Activated T-helper 1 cell treated with Interleukin-2 at 50 U/mL for 16 hours (primary cell): ENCODE data around the gene PLA2G4B.

Experiments
- DNase-seq: peaks from one replicate; pipeline ENCODE4 v3.0.0-alpha.2; 2020; ENCODE audit warnings: low read depth

PLA2G4B gene

DNA sequence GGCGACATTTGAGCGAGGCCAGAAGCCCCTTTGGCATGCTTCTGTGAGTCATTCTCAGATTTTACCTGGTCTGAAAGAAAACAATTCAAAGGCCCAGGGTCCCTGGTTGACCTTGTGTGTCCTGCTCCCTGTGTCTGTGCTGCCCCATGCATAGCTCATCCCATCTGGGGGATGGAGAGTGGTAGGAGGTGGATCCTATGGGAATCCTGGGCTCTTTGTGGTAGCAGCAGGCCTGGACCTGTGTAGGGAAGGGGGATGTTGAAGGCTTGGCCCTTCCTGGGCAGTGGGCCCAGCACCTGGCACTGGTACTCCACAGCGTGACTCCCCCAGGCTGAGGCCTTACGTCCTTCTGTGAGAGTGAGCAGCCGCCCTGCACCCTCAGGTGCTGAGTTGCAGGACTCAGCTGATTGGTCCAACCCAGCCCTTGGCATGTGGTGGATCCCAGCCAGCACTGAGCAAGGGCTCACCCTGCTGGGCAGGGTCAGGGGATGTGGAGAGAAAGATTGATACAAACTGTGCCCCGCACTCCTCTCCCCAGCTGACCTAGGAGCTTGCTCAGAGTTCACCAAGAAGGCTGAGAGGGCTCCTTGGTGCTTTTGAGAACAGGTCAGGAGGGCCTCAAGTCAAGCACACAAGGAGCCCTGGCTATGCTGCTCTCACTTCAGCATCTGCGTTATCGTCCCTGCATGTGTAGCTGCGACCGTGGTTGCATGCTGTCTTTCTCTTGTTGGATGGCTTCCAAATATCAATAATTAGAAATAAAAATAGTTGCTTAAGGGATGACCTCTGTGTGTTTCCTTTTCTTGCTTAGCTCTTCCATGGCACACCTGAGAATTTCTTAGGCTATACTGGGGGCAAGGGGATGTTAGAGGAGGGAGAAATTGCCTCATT is 32.1 kb upstream of the PLA2G4B start:
- DNase-seq, result no peak

DNA sequence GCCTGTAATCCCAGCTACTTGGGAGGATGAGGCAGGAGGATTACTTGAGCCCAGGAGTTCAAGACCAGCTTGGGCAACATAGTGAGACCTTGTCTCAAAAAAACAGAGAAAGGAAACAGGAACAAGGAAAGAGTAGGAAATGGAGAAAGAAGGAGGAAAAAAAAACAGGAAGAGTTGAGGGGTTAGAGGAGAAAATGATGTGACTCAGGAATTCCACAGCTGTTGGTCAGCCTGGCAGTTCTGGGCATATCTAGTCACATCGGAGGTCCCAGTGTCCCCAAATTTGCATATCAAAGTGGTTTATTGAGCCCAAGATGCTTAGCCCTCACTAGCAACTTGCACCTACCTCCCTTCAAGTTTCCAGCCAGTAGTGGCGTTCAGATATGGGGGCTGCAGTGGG is 29.5 kb upstream of the PLA2G4B start:
- DNase-seq, result no peak

DNA sequence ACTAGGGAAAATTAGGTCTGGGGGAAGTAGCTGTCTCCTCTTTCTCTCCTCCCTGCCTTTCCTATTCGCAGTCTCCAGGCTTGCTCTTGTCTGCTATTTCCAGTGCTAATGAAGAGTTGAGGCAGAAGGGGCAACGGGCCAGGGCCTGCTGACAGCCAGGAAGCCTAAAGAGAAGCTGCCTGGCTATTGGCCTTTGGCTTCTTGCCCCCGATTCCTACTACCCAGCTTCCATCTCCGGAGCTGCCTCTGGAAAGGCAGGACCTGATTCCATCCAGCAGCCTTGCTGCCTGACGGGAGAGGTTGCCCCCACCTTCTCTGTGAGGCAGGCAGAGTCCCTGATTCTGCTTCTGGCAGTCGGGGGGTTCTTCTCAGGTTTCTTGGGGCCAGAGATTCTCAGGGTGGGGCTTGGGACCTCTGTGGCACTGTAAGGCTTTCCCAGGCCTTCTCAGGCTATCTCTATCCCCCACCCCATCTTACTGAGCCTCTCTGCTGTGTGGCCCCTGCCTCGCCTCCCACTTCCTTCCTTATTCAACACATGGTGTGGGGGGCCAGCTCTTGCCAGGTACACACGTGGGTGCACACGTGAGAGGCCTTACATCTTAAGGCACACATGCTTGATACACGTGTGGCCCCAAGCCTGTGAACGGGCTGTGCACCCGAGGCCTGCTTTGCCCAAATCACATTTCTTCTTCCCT is 29.0 kb upstream of the PLA2G4B start:
- no peak for DNase-seq

DNA sequence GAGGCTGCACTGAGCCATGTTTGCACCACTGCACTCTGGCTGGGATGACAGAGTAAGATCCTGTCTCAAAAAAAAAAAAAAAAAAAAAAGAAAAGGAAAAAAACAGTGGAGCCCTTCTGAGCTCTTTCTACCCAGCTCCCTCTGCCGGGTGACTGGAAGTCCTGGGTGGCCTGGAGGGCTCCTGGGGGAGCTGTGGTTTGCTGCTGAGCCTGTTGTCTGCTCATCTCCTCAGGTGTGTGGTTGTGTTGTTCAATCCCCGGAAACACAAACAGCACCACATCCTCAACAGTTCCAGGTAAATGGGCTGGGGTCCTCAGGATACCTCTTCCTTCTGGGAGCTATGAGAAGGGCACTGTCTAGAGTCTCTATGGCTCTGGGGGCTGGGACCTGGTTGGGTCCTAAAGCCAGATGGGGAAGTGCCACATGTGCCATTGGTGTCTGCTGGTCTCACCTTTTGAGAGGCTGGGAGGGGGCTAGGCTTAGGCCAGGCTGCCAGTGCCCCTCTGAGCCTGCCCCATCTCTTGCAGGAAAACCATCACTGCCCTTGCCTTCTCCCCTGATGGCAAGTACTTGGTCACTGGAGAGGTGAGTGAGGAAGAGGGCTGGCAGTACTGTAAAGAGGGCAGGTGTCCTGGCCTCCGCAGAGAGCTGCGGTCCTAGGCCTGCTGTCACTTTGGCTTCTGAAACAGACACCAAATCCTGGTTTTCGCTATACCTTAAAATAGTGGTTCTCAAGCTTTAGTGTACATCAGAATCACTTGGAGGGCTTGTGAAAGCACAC is 27.8 kb upstream of the PLA2G4B start:
- DNase-seq, result no peak

DNA sequence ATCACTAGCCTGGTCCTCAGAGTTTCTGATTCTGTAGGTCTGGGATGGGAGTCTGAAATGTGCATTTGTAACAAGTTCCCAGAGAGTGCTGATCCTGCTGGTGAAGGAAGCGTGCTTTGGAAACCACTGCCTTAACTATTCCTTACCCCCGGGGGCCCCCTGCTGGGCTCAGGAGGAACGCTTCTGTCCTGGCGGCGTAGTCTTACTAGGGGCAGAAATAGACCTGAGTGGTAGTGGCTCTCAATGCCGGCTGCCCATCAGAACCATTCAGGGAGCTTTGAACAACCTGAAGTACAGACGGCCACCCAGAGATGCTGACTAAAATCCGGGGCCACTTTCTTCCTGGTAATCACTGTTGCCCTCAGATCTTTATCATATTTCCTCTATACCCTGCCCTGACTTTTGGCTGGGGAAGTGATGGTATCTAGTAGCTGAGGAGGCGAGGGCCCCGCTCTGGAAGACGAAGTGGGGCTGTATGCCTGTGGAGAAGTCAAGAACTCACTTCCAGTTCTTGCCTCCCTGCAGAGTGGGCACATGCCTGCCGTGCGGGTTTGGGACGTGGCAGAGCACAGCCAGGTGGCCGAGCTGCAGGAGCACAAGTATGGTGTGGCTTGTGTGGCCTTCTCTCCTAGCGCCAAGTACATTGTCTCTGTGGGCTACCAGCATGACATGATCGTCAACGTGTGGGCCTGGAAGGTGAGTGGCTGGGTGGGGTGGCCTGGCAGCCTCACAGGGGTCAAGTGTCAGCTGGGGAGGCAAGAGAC is 27.0 kb upstream of the PLA2G4B start:
- peak; percentile 52 for DNase-seq

DNA sequence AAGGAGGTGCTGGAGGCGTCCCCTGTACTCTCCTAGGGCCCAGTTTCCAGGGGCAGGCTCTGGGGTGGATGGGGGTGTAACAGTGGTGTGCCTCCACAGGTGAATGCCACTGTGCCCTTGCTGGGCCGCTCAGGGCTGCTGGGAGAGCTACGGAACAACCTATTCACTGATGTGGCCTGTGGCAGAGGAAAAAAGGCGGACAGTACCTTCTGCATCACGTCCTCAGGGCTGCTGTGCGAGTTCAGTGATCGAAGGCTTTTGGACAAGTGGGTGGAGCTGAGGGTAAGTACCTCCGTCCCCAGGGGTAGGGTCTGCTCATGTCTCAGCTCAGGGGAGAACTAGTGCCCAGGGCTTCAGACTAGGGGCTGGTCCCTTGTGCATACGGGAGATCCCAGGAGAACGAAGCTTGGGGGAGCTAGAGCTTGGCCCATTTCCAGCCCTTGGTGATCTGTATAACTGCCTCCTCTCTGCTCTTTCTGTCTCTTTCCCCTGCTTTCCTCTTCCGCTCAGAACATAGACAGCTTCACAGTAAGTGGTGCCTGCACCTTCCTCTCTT is 25.7 kb upstream of the PLA2G4B start:
- DNase-seq, result no peak

DNA sequence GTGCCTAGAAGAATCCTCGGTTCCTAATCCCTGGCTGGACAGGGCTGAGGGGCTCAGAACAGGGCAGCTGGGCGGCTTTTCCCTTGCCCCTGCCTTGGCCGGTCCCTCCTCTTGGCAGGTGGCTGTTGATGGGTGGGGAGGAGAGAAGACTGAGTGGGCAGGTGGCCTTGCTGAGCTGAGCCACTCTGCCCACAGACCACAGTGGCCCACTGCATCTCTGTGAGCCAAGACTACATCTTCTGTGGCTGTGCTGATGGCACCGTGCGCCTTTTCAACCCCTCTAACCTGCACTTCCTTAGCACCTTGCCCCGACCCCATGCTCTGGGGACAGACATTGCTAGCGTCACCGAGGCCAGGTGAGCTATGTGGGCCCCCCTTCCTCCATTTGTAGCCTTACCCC is 25.2 kb upstream of the PLA2G4B start:
- DNase-seq, result no peak

DNA sequence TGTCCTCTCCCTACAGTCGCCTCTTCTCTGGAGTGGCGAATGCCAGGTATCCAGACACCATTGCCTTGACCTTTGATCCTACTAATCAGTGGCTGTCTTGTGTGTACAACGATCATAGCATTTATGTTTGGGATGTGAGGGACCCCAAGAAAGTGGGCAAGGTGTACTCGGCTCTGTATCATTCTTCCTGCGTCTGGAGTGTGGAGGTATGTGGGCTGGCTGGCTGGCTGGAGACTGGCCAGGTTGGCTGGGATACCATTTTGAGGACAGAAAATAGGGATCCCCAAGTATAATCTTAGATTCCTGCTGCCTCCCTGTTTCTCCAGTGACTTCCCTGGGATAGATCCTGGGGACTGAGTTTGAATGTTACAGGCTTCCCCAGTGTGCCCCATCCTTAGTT is 24.1 kb upstream of the PLA2G4B start:
- no peak for DNase-seq

DNA sequence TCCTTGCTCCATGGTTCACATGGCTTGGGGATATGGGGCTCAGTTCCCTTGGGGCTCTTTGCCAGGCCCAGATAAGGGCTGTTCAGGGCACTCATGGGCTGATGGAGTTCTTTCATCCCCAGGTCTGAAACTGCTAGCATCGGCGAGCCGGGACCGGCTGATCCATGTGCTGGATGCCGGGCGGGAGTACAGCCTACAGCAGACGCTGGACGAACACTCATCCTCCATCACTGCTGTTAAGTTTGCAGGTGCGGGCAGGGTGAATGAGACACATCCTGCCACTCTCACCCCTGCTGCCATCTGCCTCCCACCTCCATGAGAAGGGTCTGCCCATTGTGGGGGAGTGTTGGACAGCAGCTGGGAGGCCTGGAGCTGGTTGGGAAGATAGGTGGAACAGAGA is 21.9 kb upstream of the PLA2G4B start:
- DNase-seq, result no peak

DNA sequence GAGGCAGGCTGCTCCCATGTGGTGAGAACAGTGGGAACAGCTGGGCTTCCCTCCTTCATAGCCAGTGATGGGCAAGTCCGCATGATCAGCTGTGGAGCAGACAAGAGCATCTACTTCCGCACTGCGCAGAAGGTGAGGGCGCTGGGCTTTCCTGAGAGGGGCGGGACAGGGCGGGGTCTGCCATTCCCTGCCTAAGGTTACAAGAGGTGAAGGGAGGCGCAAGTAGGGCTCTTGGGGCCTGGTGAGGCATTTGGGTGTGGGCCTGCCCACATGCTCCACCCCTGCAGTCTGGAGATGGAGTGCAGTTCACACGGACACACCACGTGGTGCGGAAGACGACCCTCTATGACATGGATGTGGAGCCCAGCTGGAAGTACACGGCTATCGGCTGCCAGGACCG is 21.3 kb upstream of the PLA2G4B start:
- DNase-seq, result no peak

DNA sequence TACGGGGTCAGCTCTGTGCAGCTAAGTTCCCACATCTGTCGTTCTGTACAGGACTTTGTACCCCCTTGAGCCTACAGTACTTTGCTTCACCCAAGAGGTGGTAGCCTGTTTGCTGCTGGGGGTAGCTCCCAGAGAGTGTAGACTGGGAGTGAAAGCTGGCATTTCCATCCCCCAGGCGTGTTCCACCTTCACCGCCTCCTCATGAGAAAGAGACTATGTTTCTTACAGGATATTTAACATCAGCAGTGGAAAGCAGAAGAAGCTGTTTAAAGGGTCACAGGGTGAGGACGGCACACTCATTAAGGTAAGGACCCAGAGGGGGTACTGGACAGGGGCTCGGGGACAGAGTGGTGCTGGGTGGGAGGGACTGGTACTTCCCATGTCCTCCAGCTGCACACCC is 20.9 kb upstream of the PLA2G4B start:
- no peak for DNase-seq

DNA sequence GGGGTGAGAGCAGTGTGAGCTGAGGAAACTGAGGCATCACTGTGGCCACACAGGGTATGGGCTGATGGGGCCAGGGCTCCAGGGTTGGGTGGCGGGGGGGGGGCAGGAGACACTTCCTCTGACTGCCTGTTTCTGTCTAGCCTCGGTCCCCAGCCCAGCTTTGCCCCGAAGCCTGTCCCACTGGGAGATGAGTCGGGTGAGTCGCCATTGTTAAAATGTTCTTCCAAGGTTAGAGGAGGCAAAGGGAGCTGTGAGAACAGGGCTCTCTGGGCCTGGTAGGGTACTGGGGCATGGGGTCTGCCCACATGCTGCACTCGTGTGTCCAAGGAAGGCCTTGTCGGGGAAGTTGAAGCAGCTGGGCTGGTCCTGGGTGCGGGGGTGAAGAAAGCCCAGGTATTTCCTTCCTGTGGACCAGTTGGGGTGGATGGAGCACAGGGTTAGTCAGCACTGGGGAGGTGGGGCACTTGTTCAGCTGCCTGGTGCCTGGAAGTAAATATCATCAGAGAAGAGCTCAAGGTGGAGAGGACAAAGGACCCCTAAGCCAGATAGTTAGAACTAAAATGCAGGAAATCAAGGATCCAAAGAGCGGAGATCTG is 19.1 kb upstream of the PLA2G4B start:
- DNase-seq, result no peak

DNA sequence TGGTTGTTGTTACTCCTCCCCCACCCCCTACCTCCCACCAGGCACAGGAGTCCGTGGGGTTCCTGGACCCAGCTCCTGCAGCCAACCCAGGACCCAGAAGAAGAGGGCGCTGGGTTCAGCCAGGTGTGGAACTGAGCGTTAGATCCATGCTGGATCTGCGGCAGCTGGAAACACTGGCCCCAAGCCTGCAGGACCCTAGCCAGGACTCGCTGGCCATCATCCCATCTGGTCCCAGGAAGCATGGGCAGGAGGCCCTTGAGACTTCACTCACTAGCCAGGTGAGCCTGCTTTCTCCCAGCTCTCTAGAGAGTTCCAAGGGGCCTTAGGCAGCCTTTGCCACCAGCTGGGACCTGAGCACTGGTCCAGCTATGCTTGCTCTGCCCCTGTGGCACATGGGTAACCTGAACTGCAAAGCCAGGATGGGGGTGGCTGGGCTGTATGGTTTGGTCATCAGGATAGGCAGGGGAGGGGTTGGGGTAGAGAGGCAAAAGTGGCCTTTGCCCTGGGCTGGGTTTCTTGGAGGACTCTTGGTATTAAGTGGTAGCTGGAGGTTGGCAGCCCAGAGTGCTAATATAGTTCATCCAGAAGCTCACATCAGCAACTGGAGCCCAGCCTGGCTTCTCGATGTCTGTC is 17.7 kb upstream of the PLA2G4B start:
- no peak for DNase-seq

DNA sequence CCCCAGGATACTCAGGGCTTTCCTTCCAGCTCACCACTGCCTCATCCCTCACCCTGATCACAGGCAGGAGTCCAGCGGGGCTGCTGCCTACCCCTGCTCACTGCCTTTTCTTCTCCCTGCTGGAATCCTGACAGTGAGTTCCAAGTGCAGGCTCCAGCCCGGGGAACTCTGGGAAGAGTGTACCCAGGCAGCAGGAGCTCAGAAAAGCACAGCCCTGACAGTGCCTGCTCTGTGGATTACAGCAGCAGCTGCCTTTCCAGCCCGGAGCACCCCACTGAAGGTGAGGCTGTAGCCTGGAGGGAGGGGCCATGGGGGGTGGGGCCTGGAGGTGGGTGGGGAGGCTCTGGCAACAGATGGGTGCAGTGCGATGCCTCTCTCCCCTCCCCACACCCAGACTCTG is 16.8 kb upstream of the PLA2G4B start:
- DNase-seq, result no peak

DNA sequence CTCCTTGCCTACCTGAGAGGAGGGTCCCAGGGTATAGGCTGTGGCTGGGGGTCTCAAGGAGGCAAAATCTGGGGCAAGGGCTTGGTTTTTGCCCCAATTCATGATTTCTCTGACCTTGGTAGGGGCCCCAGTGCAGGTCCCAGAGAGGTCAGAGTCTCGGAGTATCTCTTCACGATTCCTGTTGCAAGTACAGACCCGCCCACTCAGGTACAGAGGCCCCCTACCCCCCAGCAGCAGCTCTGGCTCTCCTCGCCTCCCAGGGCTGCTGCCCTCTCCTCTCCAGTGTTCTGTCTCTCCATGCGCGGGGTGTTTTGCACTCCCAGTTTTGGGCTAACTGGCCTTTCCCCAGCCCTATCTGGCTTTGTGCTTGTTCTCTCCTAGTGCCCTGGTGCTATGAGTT is 16.2 kb upstream of the PLA2G4B start:
- no peak for DNase-seq

DNA sequence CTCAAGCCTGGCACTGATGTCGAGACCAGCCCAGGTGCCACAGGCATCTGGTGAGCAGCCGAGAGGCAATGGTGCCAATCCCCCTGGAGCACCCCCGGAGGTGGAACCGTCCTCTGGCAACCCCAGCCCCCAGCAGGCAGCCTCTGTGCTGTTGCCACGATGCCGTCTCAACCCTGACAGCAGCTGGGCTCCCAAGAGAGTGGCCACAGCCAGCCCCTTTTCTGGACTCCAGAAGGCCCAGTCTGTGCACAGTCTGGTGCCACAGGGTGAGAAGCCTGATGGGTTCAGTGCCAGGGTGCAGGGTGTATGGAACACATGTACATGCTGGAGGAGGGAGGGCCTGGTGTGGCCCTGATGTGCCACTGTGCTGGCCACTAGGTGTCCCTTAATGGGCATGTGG is 15.7 kb upstream of the PLA2G4B start:
- no peak for DNase-seq

DNA sequence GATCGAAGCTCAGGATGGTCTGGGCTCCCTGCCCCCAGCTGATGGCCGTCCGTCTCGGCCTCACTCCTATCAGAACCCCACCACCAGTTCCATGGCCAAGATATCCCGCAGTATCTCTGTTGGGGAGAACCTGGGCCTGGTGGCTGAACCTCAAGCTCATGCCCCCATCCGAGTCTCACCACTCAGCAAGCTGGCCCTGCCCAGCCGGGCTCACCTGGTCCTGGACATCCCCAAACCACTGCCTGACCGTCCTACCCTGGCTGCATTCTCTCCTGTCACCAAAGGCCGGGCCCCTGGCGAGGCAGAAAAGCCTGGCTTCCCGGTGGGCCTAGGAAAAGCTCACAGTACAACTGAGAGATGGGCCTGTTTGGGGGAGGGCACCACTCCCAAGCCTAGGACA is 15.1 kb upstream of the PLA2G4B start:
- no peak for DNase-seq

DNA sequence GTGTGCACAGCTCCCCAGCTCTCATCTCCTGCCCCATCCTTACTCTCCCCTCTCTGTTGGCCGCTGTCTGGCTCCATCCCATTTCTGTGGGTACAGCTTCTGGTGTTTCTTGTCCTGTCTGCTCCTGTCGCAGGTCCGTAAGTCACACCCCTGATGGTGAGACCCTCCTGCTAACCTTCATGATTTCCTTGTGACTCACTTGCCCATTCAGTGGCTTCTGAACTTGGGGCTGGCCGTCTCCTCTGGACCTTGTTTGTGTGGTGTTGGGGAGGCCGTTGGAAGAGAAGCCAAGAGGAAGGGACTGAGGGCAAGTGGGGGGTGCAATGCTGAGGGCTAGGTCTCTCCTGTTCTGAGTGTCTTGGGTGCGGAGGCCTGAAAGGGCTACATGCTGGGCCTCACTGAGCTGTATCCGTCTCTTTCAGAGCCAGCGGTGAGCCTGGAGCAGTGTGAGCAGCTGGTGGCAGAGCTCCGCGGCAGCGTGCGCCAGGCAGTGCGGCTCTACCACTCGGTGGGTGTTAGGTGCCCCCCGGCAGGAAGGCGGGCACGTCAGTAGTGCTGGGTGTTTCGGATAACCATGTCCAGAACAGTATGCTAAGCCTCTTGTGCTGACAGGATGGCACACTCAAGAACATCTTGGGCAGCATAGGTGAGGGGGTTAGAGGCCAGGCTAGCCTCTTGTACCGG is 14.4 kb upstream of the PLA2G4B start:
- DNase-seq, result no peak

DNA sequence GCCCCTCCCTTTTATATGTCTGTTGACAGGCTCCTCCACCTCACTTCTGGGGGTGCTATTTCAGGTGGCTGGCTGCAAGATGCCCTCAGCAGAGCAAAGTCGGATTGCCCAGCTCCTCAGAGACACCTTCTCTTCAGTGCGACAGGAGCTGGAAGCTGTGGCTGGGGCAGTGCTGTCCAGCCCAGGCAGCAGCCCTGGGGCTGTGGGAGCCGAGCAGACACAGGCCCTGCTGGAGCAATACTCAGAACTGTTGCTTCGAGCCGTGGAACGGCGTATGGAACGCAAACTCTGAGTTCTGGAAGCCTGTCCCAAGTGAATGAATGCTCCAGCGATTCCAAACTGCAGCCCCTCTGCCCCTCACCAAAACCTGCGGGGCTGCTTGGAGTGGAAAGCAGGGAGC is 13.5 kb upstream of the PLA2G4B start:
- DNase-seq, result no peak
